Panc1 (cell line): ENCODE measurements around the gene CYS1. TPM values are rescaled to one million over a fixed set of nuclear protein-coding genes. Genes with fewer than 3 reads are reported as not detected.
"Not testable (repeated sequence)": the region's sequence is repeated elsewhere in the genome, so short reads cannot be mapped to it uniquely, and the experiment has no call there.

ENCODE experiments used
- ATAC-seq: fragments of 200-7000 bp; cut with Tn5 transposase; 2 replicates; pipeline ENCODE4 v1.9.1; 2020; ENCODE audit warnings: mild to moderate bottlenecking, moderate library complexity
- BruUV-seq: library from RNA; stranded (reverse); fragments of 400-500 nt; replicated peaks from 2 replicates; lab custom pipeline; 2021; lab: Mats Ljungman, UMichigan
- CTCF ChIA-PET: fragments of 300-600 bp; sonication (Branson Sonifier 250); formaldehyde crosslinking; loops from one replicate; lab custom pipeline; 2022; ENCODE audit warnings: antibody characterized with exemption; lab: Charles Lee
- POLR2A ChIA-PET: fragments of 300-600 bp; sonication (Branson Sonifier 250); formaldehyde crosslinking; loops from one replicate; lab custom pipeline; 2022; ENCODE audit warnings: antibody characterized with exemption; lab: Charles Lee
- DNase-seq: peaks from one replicate; pipeline ENCODE4 v3.0.0-alpha.2; 2010; ENCODE audit warnings: low read depth, low spot score
- H3K27ac ChIP-seq: 2 replicates; pipeline ENCODE4 v1.5.1; 2011; ENCODE audit warnings: mild to moderate bottlenecking, low read length, inconsistent platforms
- H3K27me3 ChIP-seq: fragments of 200-500 bp; sonication (Bioruptor generic); 2 replicates; pipeline ENCODE4 v1.6.0; 2014; ENCODE audit warnings: low read length, inconsistent platforms; ENCODE audit not compliant: control insufficient read depth, insufficient read depth
- H3K36me3 ChIP-seq: fragments of 200-500 bp; sonication (Bioruptor generic); 2 replicates; pipeline ENCODE4 v1.5.1; 2014; ENCODE audit warnings: inconsistent platforms, mild to moderate bottlenecking, low read length, moderate library complexity; ENCODE audit not compliant: control insufficient read depth, insufficient read depth
- H3K4me1 ChIP-seq: 2 replicates; pipeline ENCODE4 v1.5.1; 2011; ENCODE audit warnings: inconsistent platforms, mild to moderate bottlenecking, low read length, moderate library complexity; ENCODE audit not compliant: control insufficient read depth, insufficient read depth
- H3K4me3 ChIP-seq, 2 experiments: 2 replicates each; pipeline ENCODE4 v1.5.1; 2011 to 2012; ENCODE audit warnings: low read depth in 2 of 2, low read length in 2 of 2, mild to moderate bottlenecking in 2 of 2, inconsistent platforms in 1 of 2, moderate library complexity in 1 of 2
- H3K9me3 ChIP-seq: fragments of 200-500 bp; sonication (Bioruptor generic); 2 replicates; pipeline ENCODE4 v1.5.1; 2014; ENCODE audit warnings: low read depth, mild to moderate bottlenecking, inconsistent platforms, low read length, moderate library complexity; ENCODE audit not compliant: control insufficient read depth, insufficient read depth
- POLR2AphosphoS5 ChIP-seq: IDR thresholded peaks from 2 replicates; pipeline ENCODE4 v1.6.1; 2012; ENCODE audit warnings: mild to moderate bottlenecking, low read depth, low read length, moderate library complexity
- REST ChIP-seq, 2 experiments: IDR thresholded peaks; 2 replicates each; pipeline ENCODE4 v1.6.1; 2011 to 2012; ENCODE audit warnings: low read depth in 2 of 2, control low read depth in 1 of 2, low read length in 1 of 2, mild to moderate bottlenecking in 1 of 2, moderate library complexity in 1 of 2; ENCODE audit not compliant: insufficient read depth in 1 of 2
- SIN3A ChIP-seq: IDR thresholded peaks from 2 replicates; pipeline ENCODE4 v1.6.1; 2012; ENCODE audit warnings: low read depth, mild to moderate bottlenecking, low read length, moderate library complexity, borderline replicate concordance; ENCODE audit not compliant: insufficient read depth
- TCF7L2 ChIP-seq: IDR thresholded peaks from 2 replicates; pipeline ENCODE4 v1.6.1; 2011; ENCODE audit warnings: mild to moderate bottlenecking, low read depth, low read length, inconsistent platforms
- in situ Hi-C: cut with HindIII; loops from 2 replicates; pipeline ENCODE4 v1.10.0; 2016; ENCODE audit warnings: low sequenced_read_pairs, low pct_unique_long_range_greater_than_20kb
- intact Hi-C: fragments of 100-400 bp; cut with micrococcal nuclease; formaldehyde crosslinking; loops from one replicate; pipeline ENCODE4 v1.10.0; 2022; ENCODE audit not compliant: unreplicated experiment
- total RNA-seq: library from RNA; stranded (reverse); gene quantifications from one replicate; pipeline ENCODE4 v1.2.1, GENCODE V29; 2021; ENCODE audit not compliant: unreplicated experiment
- TF ChIP-seq, protein P1 (sequence below): fragments of 450-650 bp; IDR thresholded peaks from 2 replicates; pipeline ENCODE4 v1.5.1; 2017; ENCODE audit warnings: mild to moderate bottlenecking

The CYS1 gene
- total RNA-seq, 1 experiment from 2014 or later, result 20.4 TPM

- Histone ChIP-seq H3K27ac (no peak overlapping the region), H3K27me3 (no peaks in the 10 kb centered on the region), H3K4me1 (no peaks in the 10 kb centered on the region), H3K36me3 (no peaks in the 10 kb centered on the region), H3K4me3 (no peak overlapping the region), H3K9me3 (no peaks in the 10 kb centered on the region)
- TF ChIP-seq, protein P1, sequence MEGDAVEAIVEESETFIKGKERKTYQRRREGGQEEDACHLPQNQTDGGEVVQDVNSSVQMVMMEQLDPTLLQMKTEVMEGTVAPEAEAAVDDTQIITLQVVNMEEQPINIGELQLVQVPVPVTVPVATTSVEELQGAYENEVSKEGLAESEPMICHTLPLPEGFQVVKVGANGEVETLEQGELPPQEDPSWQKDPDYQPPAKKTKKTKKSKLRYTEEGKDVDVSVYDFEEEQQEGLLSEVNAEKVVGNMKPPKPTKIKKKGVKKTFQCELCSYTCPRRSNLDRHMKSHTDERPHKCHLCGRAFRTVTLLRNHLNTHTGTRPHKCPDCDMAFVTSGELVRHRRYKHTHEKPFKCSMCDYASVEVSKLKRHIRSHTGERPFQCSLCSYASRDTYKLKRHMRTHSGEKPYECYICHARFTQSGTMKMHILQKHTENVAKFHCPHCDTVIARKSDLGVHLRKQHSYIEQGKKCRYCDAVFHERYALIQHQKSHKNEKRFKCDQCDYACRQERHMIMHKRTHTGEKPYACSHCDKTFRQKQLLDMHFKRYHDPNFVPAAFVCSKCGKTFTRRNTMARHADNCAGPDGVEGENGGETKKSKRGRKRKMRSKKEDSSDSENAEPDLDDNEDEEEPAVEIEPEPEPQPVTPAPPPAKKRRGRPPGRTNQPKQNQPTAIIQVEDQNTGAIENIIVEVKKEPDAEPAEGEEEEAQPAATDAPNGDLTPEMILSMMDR, result no peak
- no peak for TF ChIP-seq POLR2AphosphoS5
- intact Hi-C loops (no loop called here), in situ Hi-C loops (no loop called here)
- BruUV-seq, result no TSS peak
- ChIA-PET CTCF (no interaction called here), POLR2A (no interaction called here)
- no peak for ATAC-seq
- no peak for DNase-seq
Measured at GRCh38 chr2:10014418-10015190, 65.6 kb downstream of the CYS1 start.

DNA sequence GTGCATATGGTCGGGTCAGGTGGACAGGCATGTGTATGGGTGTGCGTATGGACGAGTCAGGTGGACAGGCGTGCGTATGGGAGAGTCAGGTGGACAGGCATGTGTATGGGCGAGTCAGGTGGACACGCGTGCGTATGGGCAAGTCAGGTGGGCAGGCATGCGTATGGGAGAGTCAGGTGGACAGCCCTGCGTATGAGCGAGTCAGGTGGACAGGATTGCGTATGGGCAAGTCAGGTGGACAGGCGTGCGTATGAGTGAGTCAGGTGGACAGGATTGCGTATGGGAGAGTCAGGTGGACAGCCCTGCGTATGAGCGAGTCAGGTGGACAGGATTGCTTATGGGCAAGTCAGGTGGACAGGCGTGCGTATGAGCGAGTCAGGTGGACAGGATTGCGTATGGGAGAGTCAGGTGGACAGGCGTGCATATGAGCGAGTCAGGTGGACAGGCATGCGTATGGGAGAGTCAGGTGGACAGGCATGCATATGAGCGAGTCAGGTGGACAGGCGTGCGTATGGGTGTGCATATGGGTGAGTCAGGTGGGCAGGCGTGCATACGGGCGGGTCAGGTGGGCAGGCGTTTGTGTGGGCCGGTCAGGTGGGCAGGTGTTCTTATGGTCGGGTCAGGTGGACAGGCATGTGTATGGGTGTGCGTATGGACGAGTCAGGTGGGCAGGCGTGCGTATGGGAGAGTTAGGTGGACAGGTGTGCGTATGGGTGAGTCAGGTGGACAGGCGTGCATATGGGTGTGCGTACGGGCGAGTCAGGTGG lies 66.4 kb downstream of the CYS1 start:
- H3K9me3 ChIP-seq, H3K27ac ChIP-seq, H3K4me1 ChIP-seq, BruUV-seq, H3K4me3 ChIP-seq, CTCF ChIA-PET, H3K27me3 ChIP-seq, POLR2A ChIA-PET, DNase-seq, intact Hi-C loops, H3K36me3 ChIP-seq, in situ Hi-C loops, ATAC-seq: not testable (repeated sequence)

DNA sequence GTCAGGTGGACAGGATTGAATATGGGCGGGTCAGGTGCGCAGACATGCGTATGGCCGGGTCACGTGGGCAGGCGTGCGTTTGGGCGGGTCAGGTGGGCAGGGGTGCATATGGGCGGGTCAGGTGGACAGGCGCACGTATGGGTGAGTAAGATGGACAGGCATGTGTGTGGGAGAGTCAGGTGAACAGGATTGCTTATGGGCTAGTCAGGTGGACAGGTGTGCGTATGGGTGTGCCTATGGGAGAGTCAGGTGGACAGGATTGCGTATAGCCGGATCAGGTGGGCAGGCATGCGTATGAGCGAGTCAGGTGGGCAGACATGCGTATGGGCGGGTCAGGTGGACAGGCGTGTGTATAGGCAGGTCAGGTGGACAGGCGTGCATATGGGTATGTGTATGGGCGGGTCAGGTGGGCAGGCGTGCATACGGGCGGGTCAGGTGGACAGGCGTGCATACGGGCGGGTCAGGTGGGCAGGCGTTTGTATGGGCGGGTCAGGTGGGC lies 67.2 kb downstream of the CYS1 start:
- Histone ChIP-seq H3K36me3 (no peaks in the 10 kb centered on the region), H3K9me3 (no peaks in the 10 kb centered on the region), H3K4me1 (no peaks in the 10 kb centered on the region), H3K4me3 (no peak overlapping the region), H3K27me3 (no peaks in the 10 kb centered on the region), H3K27ac (no peak overlapping the region)
- no peak for DNase-seq
- no TSS peak for BruUV-seq
- in situ Hi-C loops, result no loop called here
- TF ChIP-seq REST (IDR thresholded peaks at IDR 0.05; ENCODE audit: insufficient read depth in 1 of 2, low read depth in 2 of 2, low read length in 1 of 2), result no peak
- TF ChIP-seq TCF7L2, result no peak
- TF ChIP-seq, protein P1, result no peak
- no peak for TF ChIP-seq SIN3A
- TF ChIP-seq POLR2AphosphoS5, result no peak
- ChIA-PET POLR2A (no interaction called here), CTCF (no interaction called here)
- intact Hi-C loops, result no loop called here
- ATAC-seq, result no peak

- H3K36me3 ChIP-seq, H3K4me3 ChIP-seq, ATAC-seq, POLR2A ChIA-PET, in situ Hi-C loops, H3K9me3 ChIP-seq, intact Hi-C loops, H3K27me3 ChIP-seq, CTCF ChIA-PET, H3K4me1 ChIP-seq, BruUV-seq, H3K27ac ChIP-seq, DNase-seq: not testable (repeated sequence)
Measured at GRCh38 chr2:10012366-10012962, 67.7 kb downstream of the CYS1 start.
